ENCODE measurements around the gene PCARE.
"Not testable (repeated sequence)": the region's sequence is repeated elsewhere in the genome, so short reads cannot be mapped to it uniquely, and the experiment has no call there.

Gene PCARE

GRCh38 chr2:29090311-29090710 lies 16.0 kb upstream of the PCARE start:
- DNase-seq: not testable (repeated sequence)

- no peak for DNase-seq
Observed at GRCh38 chr2:29084554-29084953, 10.2 kb upstream of the PCARE start.

DNA sequence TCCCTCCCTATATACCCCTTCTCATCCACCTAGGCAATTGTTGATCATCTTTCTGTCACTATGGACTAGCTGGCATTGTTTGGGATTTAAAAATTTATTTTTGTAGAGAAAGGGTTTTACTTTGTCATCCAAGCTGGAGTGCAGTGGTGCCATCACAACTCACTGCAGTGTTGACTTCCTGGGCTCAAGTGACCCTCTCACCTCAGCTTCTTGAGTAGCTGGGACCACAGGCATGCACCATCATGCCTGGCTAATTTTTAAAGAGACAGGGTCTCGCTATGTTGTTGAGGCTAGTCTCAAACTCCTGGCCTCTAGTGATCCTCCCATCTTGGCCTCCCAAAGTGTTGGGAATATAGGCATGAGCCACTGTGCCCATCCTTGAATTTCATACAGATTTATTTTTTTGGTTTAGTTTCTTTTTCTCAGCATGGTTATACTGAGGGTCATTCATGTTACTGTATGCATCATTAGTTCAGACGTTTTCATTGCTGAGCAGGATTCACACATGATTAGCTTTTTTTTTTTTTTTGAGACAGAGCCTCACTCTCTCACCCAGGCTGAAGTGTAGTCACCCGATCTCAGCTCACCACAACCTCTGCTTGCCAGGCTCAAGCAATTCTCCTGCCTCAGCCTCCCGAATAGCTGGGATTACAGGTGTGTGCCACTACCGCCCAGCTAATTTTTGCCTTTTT lies 8.6 kb upstream of the PCARE start:
- DNase-seq: no peak

DNA sequence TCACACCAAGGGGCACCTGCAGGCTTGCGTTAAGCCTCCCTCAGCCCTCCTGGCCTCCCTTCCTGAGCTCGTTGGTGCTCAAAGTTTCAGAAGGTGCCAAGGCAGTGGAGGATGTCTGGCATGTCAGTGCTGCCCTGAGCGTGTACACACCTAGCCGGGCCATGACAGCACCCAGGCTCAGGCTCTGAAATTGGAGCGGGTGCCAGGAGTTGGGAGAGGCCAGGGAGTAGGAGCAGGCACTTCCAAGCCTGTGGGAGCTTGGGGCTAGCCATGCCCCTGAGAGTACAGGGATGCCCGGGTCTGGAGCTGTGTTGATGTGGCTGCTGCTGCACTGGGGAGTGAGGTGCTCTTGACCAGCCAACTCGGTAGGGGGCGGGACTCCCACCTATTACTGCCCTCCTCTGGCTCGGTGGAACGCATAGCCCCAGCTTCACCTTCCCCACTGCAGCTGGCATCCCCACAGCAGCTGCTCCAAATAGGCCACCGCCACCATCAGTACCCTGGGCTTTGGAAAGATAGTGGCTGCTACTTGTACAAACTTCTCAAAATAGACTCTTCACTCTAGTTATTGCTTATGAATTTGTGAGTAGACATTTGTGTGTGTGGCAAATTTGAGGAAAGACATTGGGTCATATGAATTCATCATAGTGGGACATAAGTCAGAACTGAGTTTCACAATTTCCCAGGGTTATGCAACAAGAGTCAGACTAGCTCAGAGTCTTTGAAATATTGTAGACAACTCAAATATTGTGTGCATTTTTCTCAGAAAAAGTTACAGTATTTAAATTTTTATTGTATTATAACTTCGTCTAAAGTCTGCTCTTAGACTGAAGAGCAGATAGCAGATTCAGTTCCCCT lies 6.8 kb upstream of the PCARE start:
- no peak for DNase-seq

DNA sequence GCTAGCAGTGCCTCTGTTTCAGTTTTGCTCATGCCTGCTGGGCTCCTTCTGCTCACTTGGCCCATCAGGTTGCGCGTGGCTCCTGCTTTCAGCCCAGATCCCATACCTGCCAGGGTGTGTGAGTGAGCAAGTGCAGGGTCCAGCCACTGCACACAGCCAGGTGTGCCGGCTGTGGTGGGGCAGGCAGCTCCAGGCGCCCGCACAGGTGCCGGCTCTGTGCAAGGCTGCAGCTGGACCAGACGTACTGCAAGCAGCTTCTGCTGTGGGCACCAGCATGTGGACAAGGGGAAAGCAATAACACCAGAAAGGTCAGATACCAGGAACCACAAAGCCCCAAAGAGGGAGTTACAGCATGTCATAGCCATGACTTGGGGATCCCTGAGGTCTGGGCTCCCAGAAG lies 5.6 kb upstream of the PCARE start:
- DNase-seq: no peak

DNA sequence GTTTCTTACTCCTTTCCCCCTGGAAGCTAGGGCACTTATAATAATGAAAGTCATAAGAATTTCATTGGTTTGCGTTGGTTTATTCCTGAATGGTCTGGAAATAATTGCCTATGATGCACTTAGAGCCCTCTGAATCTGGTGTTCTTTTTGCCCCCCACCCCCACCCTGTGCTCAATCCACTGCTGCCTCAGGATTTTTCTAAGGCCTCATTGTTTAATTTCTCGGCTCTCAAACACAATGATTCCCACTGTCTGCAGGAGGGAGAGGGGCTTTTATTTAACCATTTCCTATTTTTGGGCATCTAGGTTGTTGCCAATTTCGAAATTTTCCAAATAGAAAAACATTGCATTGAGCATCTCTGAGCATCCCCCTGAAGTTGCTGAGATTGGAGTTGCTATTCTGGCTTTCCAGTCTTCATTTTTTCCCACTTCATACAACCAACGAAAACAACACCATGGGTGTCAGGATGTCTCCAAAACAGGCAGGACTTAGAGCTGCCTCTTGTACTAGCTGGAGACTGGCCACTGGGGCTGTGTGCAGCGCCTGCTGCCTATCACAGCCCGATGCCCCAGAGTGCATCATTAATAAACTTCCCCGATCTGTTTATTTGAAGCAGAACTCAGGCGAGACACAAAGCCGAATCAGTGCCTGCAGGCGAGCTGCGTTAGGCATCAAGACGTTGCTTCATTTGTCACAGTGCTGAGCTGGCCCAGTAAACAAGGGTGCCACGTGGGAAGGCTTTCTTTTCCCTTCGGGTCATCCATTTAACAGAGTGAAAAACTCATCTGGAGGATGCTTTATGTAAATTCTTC lies 1.8 kb upstream of the PCARE start:
- DNase-seq: no peak

GRCh38 chr2:29073933-29074332 lies 390 bp downstream of the PCARE start:
- no peak for DNase-seq

- no peak for DNase-seq
Observed at GRCh38 chr2:29072971-29073725, 1.2 kb downstream of the PCARE start.

DNA sequence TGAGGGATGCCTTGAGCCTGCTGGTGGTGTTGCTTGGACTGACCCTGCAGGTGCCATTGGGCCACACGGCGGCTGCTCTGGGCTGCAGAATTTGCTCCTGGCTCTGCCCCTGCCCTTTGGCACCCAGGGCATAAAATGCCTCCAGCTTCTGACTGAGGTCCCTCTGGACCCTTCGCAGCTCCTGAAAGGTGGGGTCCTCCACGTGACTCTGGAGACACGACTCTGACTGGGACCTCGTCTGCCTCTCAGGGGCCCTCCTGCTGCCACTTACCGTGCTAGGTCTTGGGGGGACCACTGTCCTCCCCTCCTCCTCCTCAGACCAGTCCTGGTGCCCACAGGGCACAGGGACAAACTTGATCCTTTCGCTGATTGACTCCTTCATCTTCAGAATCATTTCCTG lies 2.1 kb downstream of the PCARE start:
- DNase-seq: no peak

DNA sequence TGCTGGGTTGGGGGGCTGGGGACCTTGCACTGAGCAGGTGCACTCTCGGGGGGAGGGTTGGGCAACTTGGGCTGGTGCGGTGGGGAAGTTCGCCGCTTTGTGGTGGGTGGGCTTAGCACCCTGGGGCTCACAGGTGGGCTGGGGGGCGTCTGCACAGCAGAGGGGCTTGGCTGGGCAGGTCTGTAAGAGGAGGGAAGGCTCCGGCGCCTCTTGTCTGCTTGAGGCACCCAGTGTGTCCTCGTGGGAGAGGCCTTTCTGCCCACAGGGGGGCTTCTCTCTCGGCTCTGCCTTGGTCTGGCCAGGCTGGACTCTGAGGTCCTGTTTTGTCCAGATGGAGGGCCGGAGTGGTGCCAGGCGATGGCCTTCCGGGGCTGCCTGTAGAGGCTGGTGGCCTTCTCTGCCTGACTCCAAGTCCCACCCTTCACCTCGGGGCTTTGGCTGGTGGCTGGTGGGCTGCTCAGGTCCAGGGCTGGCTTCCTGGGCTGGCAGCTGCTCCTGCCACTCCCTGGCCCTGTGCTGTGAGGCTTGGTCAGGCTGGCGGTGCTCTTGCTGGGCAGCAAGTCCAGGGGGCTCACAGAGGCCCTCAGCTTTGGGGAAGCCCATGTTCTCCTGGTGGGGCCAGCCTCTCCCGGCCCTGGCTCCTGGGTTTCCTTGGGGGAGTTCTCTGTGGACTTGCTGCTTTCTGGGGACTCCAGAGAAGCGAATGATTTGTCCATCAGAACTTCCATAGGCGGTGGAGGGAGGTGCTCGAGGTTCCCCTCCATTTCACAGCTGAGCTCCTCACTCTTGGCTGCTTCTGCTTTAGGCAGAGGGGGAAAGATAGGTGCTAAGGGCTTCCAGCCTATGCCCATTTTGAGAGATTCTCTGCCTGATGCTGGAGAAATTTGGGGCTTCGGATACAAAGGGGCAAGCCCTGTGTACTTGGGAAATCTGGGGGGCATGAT lies 3.0 kb downstream of the PCARE start:
- no peak for DNase-seq

- DNase-seq: no peak
Observed at GRCh38 chr2:29070526-29070925, 3.8 kb downstream of the PCARE start.

GRCh38 chr2:29068513-29068912 lies 5.8 kb downstream of the PCARE start:
- no peak for DNase-seq

- DNase-seq: no peak
Observed at GRCh38 chr2:29066997-29067605, 7.2 kb downstream of the PCARE start.

DNA sequence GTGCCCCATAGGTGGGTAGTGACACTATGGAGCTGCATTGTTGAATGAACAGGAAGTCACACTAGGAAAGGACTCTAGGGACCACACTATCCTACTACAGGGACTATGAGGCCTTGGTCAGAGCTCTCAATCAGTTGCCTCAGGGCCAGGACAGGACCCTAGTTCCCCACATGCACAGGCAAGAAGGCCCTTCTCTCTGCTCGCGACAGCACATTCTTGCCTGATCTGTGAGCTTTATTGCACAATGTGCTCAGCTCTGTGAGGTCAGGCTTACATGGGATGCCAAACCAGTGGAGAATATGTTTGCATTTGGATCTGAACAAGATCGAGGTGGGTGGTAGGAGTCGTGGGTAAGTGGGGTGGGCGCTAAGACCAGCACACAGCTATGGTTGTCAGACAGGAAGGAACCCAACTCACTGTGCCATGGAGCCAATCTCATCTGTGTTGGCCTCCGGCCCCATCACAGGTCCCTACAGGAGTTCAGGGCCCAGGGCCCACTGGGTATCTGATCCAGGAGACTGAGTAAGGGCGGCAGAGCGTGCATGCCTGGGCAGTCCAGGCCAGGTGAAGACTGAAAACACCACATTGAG lies 8.0 kb downstream of the PCARE start:
- DNase-seq: no peak

DNA sequence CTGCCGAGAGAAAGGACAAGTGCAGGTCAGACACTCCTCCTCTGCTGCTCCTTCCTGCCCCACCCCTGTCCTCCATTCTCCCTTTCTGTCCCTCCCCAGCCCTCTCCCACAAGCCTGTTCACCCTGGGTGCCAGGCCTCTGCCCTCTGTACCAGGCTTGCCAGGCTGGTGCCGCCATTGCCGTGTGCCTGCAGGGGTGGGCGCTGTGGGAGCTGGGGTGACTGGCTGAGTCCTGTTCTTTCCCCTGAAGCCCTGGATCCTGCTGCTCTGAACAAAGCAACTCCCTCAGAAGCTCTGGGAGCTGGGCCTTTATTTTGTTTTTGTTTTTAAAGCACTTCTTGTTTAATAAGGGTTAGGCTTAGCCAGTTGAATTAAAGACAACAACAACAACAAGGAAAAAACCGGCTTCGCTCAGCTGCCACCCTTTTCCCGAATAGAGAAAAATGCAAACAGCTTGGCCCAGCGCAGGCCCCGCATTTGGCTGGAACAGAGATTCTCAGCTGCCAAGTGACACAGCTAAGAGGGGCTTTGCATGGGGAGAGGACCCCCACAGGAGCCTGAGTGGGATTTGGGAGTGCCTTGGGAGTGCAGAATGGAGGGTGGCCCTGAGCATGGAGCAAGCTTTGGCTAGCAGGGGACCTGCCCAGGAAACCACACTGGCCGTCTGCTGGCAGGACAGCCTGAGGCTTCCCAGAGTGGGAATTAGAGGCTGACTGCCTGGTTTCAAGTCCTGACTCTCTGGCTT lies 9.1 kb downstream of the PCARE start:
- DNase-seq: no peak

DNA sequence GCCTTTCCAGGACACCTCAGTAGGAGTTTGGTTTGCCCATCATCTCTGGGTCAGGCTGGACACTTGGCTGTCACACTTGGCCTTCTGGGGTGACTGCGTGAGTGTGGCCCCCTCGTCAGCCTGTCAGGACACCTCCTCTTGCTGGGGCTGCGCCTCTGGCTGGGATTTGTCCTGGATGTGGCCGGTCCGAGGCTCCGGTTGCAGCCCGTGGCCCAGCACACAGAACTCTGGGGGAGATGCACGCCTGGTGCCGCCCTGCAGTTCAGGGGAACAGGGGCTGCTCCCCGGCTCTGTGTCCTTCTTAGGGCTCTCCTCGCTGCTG lies 9.6 kb downstream of the PCARE start:
- no peak for DNase-seq

GRCh38 chr2:29064346-29064715 lies 10.0 kb downstream of the PCARE start:
- no peak for DNase-seq

- no peak for DNase-seq
Observed at GRCh38 chr2:29063646-29064345, 10.5 kb downstream of the PCARE start.

GRCh38 chr2:29063056-29063455 lies 11.3 kb downstream of the PCARE start:
- DNase-seq: no peak

DNA sequence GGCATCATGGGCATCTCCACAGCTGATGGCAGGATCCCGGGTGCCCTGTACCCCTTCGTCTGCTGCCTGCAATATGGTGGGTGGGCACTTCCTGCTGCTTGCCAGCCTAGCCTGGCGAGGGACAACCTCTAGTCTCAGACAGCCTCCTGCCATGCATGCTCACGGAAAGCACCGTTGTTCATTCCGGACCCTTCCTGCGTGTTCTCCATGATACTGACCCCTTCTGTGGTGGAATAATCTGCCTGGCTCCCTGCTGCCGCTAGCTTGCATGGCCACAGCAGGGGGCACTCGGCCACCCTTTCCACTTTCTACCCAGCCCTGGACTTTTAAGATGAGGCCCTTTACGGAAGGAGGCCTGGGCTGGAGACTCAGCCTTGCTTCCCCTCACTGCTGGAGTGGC lies 12.0 kb downstream of the PCARE start:
- no peak for DNase-seq

All from NCI-H2081 treated with DMSO at 0.1 percent for 48 hours (cell line).